Activated CD4-positive, alpha-beta T cell treated with anti-CD3 and anti-CD28 coated beads, Interleukin-2, amount 10 ng/mL, durations not matched to agents 24 days and 14 days (primary cell): ENCODE data around the gene AR. TPM values are rescaled to one million over a fixed set of nuclear protein-coding genes. Genes with fewer than 3 reads are reported as not detected.

Experiments used
- DNase-seq: peaks from one replicate; pipeline ENCODE4 v3.0.0; 2022
- H3K27ac Mint-ChIP-seq: one replicate; pipeline ENCODE4 v1.8.0; 2022; ENCODE audit warnings: mild to moderate bottlenecking, mixed read lengths
- H3K27me3 Mint-ChIP-seq: one replicate; pipeline ENCODE4 v1.8.0; 2022; ENCODE audit warnings: mixed read lengths
- H3K36me3 Mint-ChIP-seq: one replicate; pipeline ENCODE4 v1.8.0; 2022; ENCODE audit warnings: low read depth, mild to moderate bottlenecking, mixed read lengths
- H3K4me1 Mint-ChIP-seq: one replicate; pipeline ENCODE4 v1.8.0; 2021; ENCODE audit warnings: mixed read lengths
- H3K4me3 Mint-ChIP-seq: one replicate; pipeline ENCODE4 v1.8.0; 2022; ENCODE audit warnings: mild to moderate bottlenecking, moderate library complexity, mixed read lengths
- H3K9me3 Mint-ChIP-seq: one replicate; pipeline ENCODE4 v1.8.0; 2021; ENCODE audit warnings: mixed read lengths
- intact Hi-C: fragments of 100-400 bp; cut with micrococcal nuclease; formaldehyde crosslinking; loops from one replicate; pipeline ENCODE4 v1.15.1; 2023
- total RNA-seq: library from RNA; stranded (reverse); gene quantifications from 2 replicates; pipeline ENCODE4 v1.2.3, GENCODE V29; 2022

The AR gene
- total RNA-seq, 1 donor from 2014 or later = not detected

DNA sequence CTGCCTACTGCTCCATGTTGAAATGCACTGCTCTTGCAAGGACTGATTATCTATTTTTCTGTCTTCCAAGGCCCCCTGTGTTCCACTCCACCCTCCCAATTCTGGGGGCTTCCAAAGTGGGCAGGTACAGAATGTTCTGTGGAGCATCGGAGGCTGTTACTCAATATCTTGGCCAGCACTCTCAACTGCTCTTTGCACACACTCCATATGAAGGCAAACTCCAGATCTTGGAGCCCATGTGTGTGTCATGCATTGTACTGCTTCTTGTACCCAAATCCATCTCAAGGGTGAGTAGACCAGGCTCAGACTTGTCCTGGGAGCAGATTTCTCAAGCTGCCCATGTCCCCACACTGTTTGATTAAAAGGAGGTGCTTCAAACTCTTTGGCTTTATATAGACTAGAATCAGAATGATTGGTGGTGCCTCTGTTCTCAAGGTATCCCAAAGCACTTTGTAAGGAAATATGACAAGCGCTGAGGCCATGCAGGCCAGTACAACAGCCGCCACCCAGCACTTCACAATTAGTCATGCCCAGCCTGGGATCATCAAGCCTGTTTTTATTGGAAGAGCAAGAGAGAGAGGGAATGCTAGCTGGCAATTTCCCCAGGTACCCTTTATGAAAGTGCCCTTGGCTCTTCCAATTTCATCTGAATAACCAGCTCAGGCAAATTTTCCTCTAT, 44.3 kb downstream of the AR start:
- Mint-ChIP-seq H3K9me3 (no peaks in the 10 kb centered on the region), H3K4me3 (no peak overlapping the region), H3K36me3 (no peaks in the 10 kb centered on the region), H3K27me3 (no peaks in the 10 kb centered on the region), H3K4me1 (no peaks in the 10 kb centered on the region), H3K27ac (no peak overlapping the region)
- intact Hi-C loops = no loop called here
- DNase-seq = no peak

DNA sequence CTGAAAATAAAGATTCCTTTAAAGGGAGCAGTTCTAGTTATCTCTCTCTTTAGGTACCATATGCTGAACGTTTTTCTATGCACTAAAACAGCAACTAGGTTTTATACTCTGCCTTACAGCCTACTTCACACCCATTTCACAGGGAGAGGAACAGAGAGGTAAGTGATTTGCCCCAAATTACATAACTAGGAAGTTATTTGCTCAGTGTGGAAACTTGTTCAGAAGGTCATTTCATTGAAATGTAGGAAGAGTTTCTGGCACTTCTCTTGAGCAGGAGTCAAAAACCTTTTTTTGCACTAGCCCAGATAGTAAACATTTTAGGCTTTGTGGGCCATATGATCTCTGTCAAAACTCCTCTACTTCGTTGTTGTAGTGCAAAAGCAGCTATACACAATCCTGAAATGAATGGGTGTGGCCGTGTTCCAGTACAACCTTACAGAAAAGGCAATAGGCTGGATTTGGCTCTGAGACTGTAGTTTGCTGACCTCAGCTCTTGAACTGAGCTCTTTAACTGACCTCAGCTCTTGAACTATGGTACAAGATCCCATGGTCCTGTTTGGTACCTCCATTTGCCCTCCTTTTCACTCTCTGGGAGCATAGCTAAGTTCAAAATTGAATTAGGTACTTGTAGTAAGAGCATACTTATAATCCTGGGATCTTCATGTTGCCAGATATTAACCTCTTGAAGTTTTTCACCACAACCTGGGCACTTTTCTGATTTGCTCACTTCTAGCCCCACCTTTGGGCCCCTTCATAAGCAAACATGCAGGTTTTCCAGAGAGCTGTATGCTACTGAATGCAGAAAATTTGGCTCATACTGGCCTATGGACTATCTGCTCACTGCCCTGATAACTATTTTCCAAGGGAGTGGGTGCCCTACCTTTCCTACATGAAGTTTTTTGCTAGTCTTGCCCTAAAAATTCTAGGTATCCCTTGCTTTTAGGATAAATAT, 53.3 kb downstream of the AR start:
- Mint-ChIP-seq H3K27ac (no peak overlapping the region), H3K36me3 (no peaks in the 10 kb centered on the region), H3K27me3 (no peaks in the 10 kb centered on the region), H3K4me1 (no peaks in the 10 kb centered on the region), H3K9me3 (no peaks in the 10 kb centered on the region), H3K4me3 (no peak overlapping the region)
- intact Hi-C loops = no loop called here
- DNase-seq = no peak

DNA sequence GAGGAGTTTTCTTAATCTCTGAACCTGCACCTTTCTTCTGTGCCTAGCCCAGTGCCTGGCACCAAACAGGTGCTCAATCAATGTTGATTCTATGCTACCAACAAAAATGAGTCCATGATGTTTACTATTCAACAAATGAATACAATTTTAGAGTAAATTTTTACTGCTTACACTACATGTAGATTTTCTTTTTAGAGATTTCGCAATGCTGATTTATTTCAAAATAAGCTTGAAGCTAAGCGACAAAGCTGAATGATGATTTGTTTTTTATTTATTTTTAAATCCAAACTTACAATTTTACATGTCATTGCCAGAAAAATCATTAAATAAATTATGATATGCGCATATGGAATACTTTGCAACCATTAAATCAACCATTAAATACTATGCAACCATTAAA, 55.7 kb downstream of the AR start:
- no peak for DNase-seq
- no peak overlapping the region for H3K27ac Mint-ChIP-seq
- no peaks in the 10 kb centered on the region for H3K4me1 Mint-ChIP-seq
- H3K36me3 Mint-ChIP-seq = no peaks in the 10 kb centered on the region
- H3K9me3 Mint-ChIP-seq = no peaks in the 10 kb centered on the region
- no peak overlapping the region for H3K4me3 Mint-ChIP-seq
- intact Hi-C loops = no loop called here
- no peaks in the 10 kb centered on the region for H3K27me3 Mint-ChIP-seq

DNA sequence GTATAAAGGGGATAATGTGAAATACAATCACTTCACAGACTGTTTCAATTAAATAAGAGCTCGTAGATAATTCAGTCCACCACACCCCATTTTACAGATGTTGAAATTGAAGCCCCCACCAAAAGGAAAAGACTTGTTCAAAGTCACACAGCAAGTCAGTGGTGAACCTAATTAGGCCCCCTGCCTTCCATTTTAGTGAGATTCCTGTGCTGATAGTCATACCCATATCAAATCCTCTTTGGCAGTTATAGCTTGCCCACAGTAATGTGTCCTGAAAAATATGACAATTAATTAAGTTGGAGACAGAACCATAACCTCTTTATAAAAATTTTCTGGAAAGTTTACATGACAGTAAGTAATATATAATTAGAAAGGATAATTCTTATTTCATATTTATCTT, 58.0 kb downstream of the AR start:
- no peak overlapping the region for H3K27ac Mint-ChIP-seq
- H3K9me3 Mint-ChIP-seq = no peaks in the 10 kb centered on the region
- H3K4me1 Mint-ChIP-seq = no peaks in the 10 kb centered on the region
- H3K36me3 Mint-ChIP-seq = no peaks in the 10 kb centered on the region
- no peak overlapping the region for H3K4me3 Mint-ChIP-seq
- no peaks in the 10 kb centered on the region for H3K27me3 Mint-ChIP-seq
- no peak for DNase-seq
- intact Hi-C loops = no loop called here

DNA sequence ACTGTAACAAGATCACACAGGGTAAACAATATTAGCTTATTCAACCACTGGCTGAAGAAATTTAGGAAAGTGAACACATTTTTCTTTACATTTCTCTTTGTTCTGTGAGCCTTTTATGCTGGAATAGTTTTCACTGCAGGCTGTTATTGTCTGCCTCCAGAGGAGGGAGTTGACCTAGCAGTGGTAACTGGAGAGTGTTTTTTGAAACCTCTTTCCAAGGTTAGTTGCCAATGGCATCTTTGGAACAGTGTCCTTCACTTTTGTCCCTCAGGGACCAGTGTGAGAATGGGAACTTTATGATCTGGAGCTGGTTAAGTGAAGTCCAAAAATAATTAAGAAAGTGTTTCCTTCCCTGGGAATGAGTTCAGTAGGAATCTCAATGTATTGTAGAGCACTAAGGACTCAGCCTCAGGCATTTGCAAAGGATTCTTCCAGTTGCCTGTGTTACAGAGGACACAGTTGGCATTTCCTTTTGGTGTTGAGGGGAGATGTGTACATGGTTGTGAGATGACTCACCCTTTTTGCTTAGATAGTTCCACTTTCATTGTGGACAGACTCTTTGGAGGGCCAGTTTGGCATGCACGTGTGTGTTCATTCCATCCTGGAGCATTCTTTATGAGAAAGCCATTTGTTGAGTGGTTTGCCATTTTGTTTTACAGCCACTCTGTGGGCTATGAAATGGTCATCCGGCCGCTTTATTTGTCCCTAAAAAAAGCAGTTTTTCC, 61.3 kb downstream of the AR start:
- DNase-seq = no peak
- Mint-ChIP-seq H3K4me3 (no peak overlapping the region), H3K9me3 (no peaks in the 10 kb centered on the region), H3K27ac (no peak overlapping the region), H3K27me3 (no peaks in the 10 kb centered on the region), H3K36me3 (no peaks in the 10 kb centered on the region), H3K4me1 (no peaks in the 10 kb centered on the region)
- intact Hi-C loops = no loop called here

DNA sequence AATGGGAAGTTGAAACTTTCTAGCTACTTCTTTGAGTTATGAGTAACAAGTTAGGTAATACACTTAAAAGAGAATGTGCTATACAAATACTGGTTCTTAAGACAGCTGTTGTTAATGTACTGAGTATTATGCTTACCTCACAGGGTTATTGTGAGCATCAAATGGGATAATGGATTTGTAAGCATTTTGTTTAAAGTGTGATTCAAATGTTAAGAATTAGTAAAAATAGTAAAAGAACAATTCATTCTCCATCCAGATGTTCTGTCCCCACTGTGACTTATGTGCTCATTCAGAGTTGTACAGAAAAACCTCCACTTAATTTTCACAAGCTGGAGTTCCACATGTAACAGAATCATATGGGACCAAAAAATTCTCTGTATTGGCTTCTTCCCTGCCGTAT, 63.6 kb downstream of the AR start:
- intact Hi-C loops = no loop called here
- H3K27ac Mint-ChIP-seq = no peak overlapping the region
- no peaks in the 10 kb centered on the region for H3K4me1 Mint-ChIP-seq
- no peaks in the 10 kb centered on the region for H3K9me3 Mint-ChIP-seq
- H3K36me3 Mint-ChIP-seq = no peaks in the 10 kb centered on the region
- H3K27me3 Mint-ChIP-seq = no peaks in the 10 kb centered on the region
- no peak overlapping the region for H3K4me3 Mint-ChIP-seq
- DNase-seq = no peak

DNA sequence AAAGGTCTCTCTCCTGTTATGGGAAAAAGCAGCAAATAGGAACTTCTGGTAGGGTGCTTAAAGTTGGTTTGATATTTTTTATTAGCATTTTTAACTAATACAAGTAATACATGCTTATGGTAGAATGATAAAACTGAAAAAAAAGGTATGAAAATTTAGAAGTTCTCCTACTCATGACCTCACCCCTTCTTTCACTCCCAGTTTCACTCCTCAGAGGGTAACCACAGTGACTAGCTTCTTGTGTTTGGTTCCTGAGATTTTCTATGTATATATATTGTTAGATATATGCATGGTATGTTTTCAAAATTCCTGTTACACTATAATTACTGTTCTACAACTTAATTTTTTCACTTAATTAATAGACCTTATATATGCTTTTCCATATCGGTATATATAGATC, 66.5 kb downstream of the AR start:
- intact Hi-C loops = no loop called here
- H3K4me3 Mint-ChIP-seq = no peak overlapping the region
- H3K9me3 Mint-ChIP-seq = no peaks in the 10 kb centered on the region
- H3K27ac Mint-ChIP-seq = no peak overlapping the region
- H3K27me3 Mint-ChIP-seq = no peaks in the 10 kb centered on the region
- DNase-seq = no peak
- no peaks in the 10 kb centered on the region for H3K36me3 Mint-ChIP-seq
- H3K4me1 Mint-ChIP-seq = no peaks in the 10 kb centered on the region

DNA sequence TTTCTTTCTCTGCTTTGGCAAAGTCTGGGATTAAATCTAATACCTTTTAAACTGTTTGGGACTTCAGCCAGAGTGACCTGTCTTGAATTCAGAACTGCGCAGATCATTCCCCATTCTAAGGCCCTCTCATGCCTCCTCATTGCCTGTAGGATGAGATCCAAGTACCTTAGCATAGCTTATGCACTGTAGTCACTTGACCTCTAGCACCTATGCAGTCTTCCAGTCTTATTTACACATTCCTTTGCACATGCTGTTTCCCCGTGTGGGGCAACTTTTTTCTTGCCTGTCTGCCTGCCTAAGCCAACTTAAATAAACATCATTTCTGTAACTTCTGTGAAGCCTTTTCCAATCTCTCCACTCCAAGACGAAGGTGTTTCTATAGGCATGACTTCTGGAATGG, 68.4 kb downstream of the AR start:
- H3K4me1 Mint-ChIP-seq = no peaks in the 10 kb centered on the region
- DNase-seq = no peak
- no peaks in the 10 kb centered on the region for H3K36me3 Mint-ChIP-seq
- no peak overlapping the region for H3K4me3 Mint-ChIP-seq
- no peak overlapping the region for H3K27ac Mint-ChIP-seq
- H3K27me3 Mint-ChIP-seq = no peaks in the 10 kb centered on the region
- no peaks in the 10 kb centered on the region for H3K9me3 Mint-ChIP-seq
- intact Hi-C loops = no loop called here

DNA sequence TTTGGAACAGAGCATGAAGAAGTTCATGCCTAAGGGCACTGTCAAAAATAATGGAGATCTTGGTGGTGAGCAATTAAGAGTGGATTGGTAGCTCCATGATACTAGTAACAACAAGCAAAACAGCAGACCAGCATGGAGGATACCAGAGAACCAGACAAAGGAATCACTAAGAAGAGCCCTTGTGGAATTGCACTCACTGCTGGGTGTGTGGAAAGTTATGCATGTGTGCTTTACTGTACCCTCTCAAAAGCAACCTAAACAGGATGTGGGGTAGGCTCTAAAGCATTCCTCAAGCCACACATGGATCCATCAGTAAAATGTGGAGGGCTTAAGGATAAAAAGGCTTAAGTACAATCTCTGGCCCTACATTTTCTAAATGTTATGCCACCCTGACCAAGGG, 69.5 kb downstream of the AR start:
- Mint-ChIP-seq H3K4me1 (no peaks in the 10 kb centered on the region), H3K27ac (no peak overlapping the region), H3K36me3 (no peaks in the 10 kb centered on the region), H3K27me3 (no peaks in the 10 kb centered on the region), H3K9me3 (no peaks in the 10 kb centered on the region), H3K4me3 (no peak overlapping the region)
- no peak for DNase-seq
- intact Hi-C loops = no loop called here

DNA sequence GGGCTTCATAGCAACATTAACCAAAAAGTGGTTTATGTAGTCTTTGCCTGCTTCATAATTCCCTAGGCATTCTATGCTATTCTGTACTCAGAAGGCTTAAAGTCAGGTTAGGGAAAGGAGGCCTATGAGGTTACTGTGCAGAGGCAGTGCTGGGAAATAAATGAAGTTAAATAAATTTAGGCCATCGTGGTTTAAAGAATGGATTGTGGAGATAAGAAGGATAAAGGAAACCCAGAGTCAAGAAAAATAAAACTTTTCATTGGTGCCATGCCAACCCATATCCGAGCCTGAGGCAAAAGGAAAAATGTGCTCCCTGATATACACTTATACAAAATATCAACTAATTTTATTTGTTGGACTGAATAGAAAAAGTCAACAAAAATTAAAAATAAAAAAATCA, 70.2 kb downstream of the AR start:
- H3K4me1 Mint-ChIP-seq = no peaks in the 10 kb centered on the region
- DNase-seq = no peak
- no peak overlapping the region for H3K27ac Mint-ChIP-seq
- no peaks in the 10 kb centered on the region for H3K36me3 Mint-ChIP-seq
- no peaks in the 10 kb centered on the region for H3K9me3 Mint-ChIP-seq
- no peak overlapping the region for H3K4me3 Mint-ChIP-seq
- intact Hi-C loops = no loop called here
- no peaks in the 10 kb centered on the region for H3K27me3 Mint-ChIP-seq

DNA sequence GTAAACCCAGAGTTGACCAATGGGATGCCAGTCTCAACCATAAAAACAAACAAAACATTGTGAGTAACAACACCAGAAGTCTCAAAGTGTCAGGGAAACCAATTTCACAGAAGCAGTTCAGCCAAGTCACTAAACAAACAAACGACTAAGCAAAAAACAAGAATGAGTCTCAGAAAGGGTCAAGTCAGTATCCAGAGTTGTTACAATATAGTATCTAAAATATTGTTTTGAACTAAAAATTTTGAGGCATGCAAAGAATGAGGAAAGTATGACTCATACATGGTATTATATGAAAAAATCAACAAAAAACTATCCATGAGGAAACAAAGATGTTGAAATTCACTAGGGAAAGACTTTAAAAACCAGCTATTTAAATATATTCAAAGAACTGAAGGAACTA, 70.6 kb downstream of the AR start:
- H3K4me1 Mint-ChIP-seq = no peaks in the 10 kb centered on the region
- no peak overlapping the region for H3K4me3 Mint-ChIP-seq
- intact Hi-C loops = no loop called here
- DNase-seq = no peak
- H3K9me3 Mint-ChIP-seq = peaks cover 4% of the 10 kb centered on the region
- no peaks in the 10 kb centered on the region for H3K27me3 Mint-ChIP-seq
- no peak overlapping the region for H3K27ac Mint-ChIP-seq
- H3K36me3 Mint-ChIP-seq = no peaks in the 10 kb centered on the region

DNA sequence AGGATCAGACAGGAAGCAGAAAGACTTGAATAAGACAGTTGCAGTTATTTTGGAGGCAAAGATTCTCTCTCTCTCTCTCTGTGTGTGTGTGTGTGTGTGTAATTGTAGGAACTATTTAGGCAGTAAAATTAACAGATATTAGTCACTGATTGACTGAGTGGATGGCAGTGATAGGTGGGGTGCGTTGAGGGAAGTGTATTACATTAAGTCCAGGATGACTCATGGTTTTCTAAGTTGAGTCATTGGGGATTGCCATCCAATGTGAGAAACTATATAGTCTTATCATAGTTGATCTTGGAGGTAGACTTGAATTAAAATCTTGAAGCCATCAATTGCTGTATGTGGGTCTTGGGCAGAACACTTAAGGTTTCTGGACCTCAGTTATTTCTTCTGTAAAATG, 75.4 kb downstream of the AR start:
- Mint-ChIP-seq H3K9me3 (peaks cover 4% of the 10 kb centered on the region), H3K27ac (no peak overlapping the region), H3K27me3 (no peaks in the 10 kb centered on the region), H3K36me3 (no peaks in the 10 kb centered on the region), H3K4me1 (no peaks in the 10 kb centered on the region), H3K4me3 (no peak overlapping the region)
- intact Hi-C loops = no loop called here
- DNase-seq = no peak

DNA sequence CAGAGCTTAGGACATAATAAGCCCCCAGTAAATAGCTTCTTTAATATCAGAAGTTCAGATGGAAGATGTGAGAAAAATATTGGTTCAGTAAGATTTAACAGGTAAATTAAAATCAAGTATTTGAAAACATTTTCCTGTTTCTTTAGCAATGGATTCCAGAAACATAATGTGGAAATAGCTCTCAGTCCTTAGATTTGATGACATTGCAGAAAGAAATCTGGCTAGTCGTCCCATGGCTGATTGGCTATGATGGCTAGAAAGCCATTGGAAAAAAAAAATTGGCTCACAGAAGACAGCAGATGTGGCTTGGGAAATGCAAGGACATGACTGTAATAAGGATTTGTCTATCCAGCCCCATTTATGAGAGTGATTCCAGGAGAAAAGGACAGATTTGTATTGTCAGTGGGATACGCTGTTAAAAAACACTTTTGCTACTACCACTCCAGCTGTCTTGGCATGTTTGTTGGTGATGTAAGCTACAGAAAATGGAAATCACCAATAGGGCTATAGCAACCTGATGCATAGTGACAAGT, 78.3 kb downstream of the AR start:
- H3K4me3 Mint-ChIP-seq = no peak overlapping the region
- no peaks in the 10 kb centered on the region for H3K27me3 Mint-ChIP-seq
- no peak for DNase-seq
- intact Hi-C loops = no loop called here
- no peaks in the 10 kb centered on the region for H3K36me3 Mint-ChIP-seq
- H3K27ac Mint-ChIP-seq = no peak overlapping the region
- H3K9me3 Mint-ChIP-seq = peaks cover 4% of the 10 kb centered on the region
- H3K4me1 Mint-ChIP-seq = no peaks in the 10 kb centered on the region

DNA sequence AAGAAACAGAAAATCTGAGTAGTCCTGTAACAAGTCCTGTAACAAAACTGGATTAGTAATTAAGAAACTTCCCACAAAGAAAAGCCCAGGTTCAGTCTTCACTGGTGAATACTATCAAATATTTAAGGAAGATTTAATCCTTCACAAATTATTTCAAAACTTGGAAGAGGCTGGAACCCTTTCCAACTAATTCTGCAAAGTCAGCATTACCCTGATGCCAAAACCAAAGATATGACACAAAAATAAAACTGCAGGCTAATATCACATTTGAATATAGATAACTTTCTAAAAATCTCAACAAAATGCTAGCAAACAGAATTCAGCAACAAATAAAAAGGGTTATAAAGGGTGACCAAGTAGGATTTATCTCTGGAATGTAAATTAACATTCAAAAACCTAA, 80.5 kb downstream of the AR start:
- no peaks in the 10 kb centered on the region for H3K27me3 Mint-ChIP-seq
- no peaks in the 10 kb centered on the region for H3K4me1 Mint-ChIP-seq
- H3K4me3 Mint-ChIP-seq = no peak overlapping the region
- H3K9me3 Mint-ChIP-seq = peaks cover 1% of the 10 kb centered on the region
- H3K27ac Mint-ChIP-seq = no peak overlapping the region
- intact Hi-C loops = no loop called here
- no peak for DNase-seq
- no peaks in the 10 kb centered on the region for H3K36me3 Mint-ChIP-seq
